GM23338 (cell line): Measurements from ENCODE around the gene PKHD1. TPM values are rescaled to one million over a fixed set of nuclear protein-coding genes. Genes with fewer than 3 reads are reported as not detected.

Experiments
- ATAC-seq: fragments of 200-7000 bp; cut with Tn5 transposase; 3 replicates; pipeline ENCODE4 v1.9.1; 2020
- DNase-seq: peaks from one replicate; pipeline ENCODE4 v3.0.0-alpha.2; 2015; ENCODE audit warnings: low spot score
- H2AFZ ChIP-seq: fragments of 200-600 bp; sonication (generic); 2 replicates; pipeline ENCODE4 v1.8.0; 2016; ENCODE audit warnings: antibody characterized with exemption, mild to moderate bottlenecking, moderate library complexity
- H3F3A ChIP-seq: fragments of 200-600 bp; sonication (generic); replicated peaks from 2 replicates; pipeline ENCODE4 v1.8.0; 2017; ENCODE audit warnings: antibody characterized with exemption, mixed run types, low read depth
- H3K27ac ChIP-seq: fragments of 200-600 bp; sonication (generic); 2 replicates; pipeline ENCODE4 v1.6.1; 2016; ENCODE audit warnings: low read depth
- H3K27me3 ChIP-seq: fragments of 200-600 bp; sonication (generic); 2 replicates; pipeline ENCODE4 v1.8.0; 2016; ENCODE audit warnings: mild to moderate bottlenecking, mixed run types, moderate library complexity; ENCODE audit not compliant: insufficient read depth
- H3K36me3 ChIP-seq: fragments of 200-600 bp; sonication (generic); 2 replicates; pipeline ENCODE4 v1.8.0; 2016; ENCODE audit warnings: mild to moderate bottlenecking; ENCODE audit not compliant: insufficient read depth
- H3K4me1 ChIP-seq: fragments of 200-600 bp; sonication (generic); 2 replicates; pipeline ENCODE4 v1.8.0; 2016; ENCODE audit warnings: mild to moderate bottlenecking, moderate library complexity; ENCODE audit not compliant: insufficient read depth
- H3K4me2 ChIP-seq: fragments of 200-600 bp; sonication (generic); 2 replicates; pipeline ENCODE4 v1.7.1; 2017; ENCODE audit warnings: mixed run types
- H3K4me3 ChIP-seq: fragments of 200-600 bp; sonication (generic); 2 replicates; pipeline ENCODE4 v1.6.1; 2016; ENCODE audit warnings: mixed run types
- H3K79me2 ChIP-seq: fragments of 200-600 bp; sonication (generic); replicated peaks from 2 replicates; pipeline ENCODE4 v1.8.0; 2017; ENCODE audit warnings: mild to moderate bottlenecking; ENCODE audit not compliant: insufficient read depth
- H3K9me2 ChIP-seq: fragments of 200-600 bp; sonication (generic); 2 replicates; pipeline ENCODE4 v1.8.0; 2017; ENCODE audit not compliant: insufficient read depth
- H4K20me1 ChIP-seq: fragments of 200-600 bp; sonication (generic); replicated peaks from 2 replicates; pipeline ENCODE4 v1.8.0; 2017; ENCODE audit warnings: mild to moderate bottlenecking; ENCODE audit not compliant: insufficient read depth
- H3K27ac Mint-ChIP-seq: 2 replicates; pipeline ENCODE4 v1.8.0; 2020; ENCODE audit warnings: inconsistent platforms, mild to moderate bottlenecking, moderate library complexity, mixed read lengths
- H3K27me3 Mint-ChIP-seq: 3 replicates; pipeline ENCODE4 v1.8.0; 2022; ENCODE audit warnings: low read depth, mild to moderate bottlenecking, moderate library complexity, mixed read lengths, inconsistent platforms; ENCODE audit not compliant: insufficient read depth, poor library complexity
- H3K36me3 Mint-ChIP-seq: 3 replicates; pipeline ENCODE4 v1.8.0; 2021; ENCODE audit warnings: low read depth, mild to moderate bottlenecking, inconsistent platforms, moderate library complexity, mixed read lengths
- H3K4me1 Mint-ChIP-seq: 3 replicates; pipeline ENCODE4 v1.8.0; 2020; ENCODE audit warnings: mild to moderate bottlenecking, inconsistent platforms, mixed read lengths
- H3K4me3 Mint-ChIP-seq: 3 replicates; pipeline ENCODE4 v1.8.0; 2021; ENCODE audit warnings: moderate library complexity, mild to moderate bottlenecking, inconsistent platforms, mixed read lengths
- H3K9me3 Mint-ChIP-seq: 3 replicates; pipeline ENCODE4 v1.8.0; 2020; ENCODE audit warnings: moderate library complexity, mild to moderate bottlenecking, inconsistent platforms, mixed read lengths
- CREB1 ChIP-seq: fragments of 250-450 bp; sonication (Bioruptor Pico); IDR thresholded peaks from 2 replicates; pipeline ENCODE4 v1.5.0; 2020; ENCODE audit warnings: low read depth, mild to moderate bottlenecking, moderate library complexity
- EZH2 ChIP-seq: fragments of 200-600 bp; sonication (generic); IDR thresholded peaks from one replicate; pipeline ENCODE4 v1.8.0; 2017; ENCODE audit warnings: antibody characterized with exemption, mild to moderate bottlenecking, low read depth; ENCODE audit not compliant: unreplicated experiment
- EZH2phosphoT487 ChIP-seq: fragments of 200-600 bp; sonication (generic); IDR thresholded peaks from one replicate; pipeline ENCODE4 v1.8.1; 2018; ENCODE audit warnings: antibody characterized with exemption; ENCODE audit not compliant: unreplicated experiment
- JUNB ChIP-seq: IDR thresholded peaks from one replicate; pipeline ENCODE4 v1.6.1; 2016; ENCODE audit warnings: antibody characterized with exemption; ENCODE audit not compliant: unreplicated experiment
- NANOG ChIP-seq: IDR thresholded peaks from 2 replicates; pipeline ENCODE4 v1.6.1; 2016; ENCODE audit warnings: antibody characterized with exemption, borderline replicate concordance
- POLR2AphosphoS5 ChIP-seq: IDR thresholded peaks from 2 replicates; pipeline ENCODE4 v1.6.1; 2016; ENCODE audit warnings: antibody characterized with exemption, low read depth
- STAT1 ChIP-seq: IDR thresholded peaks from one replicate; pipeline ENCODE4 v1.6.1; 2016; ENCODE audit warnings: antibody characterized with exemption; ENCODE audit not compliant: unreplicated experiment
- ZNF114 ChIP-seq: fragments of 250-450 bp; sonication (Bioruptor Pico); IDR thresholded peaks from 2 replicates; pipeline ENCODE4 v1.5.0; 2020; ENCODE audit warnings: mild to moderate bottlenecking, moderate library complexity
- ZNF331 ChIP-seq: fragments of 250-450 bp; sonication (Bioruptor Pico); IDR thresholded peaks from 2 replicates; pipeline ENCODE4 v1.5.0; 2020; ENCODE audit warnings: low read depth, mild to moderate bottlenecking, moderate library complexity
- polyA plus RNA-seq: library from polyadenylated mRNA; unstranded; fragments of >200 nt; fragmentation: Nextera tagmentation; extraction: Ambion mirVana; gene quantifications from 2 replicates; pipeline ENCODE4 v1.2.1, GENCODE V29; 2016
- total RNA-seq: library from RNA; depleted of rRNA; stranded (reverse); fragments of >200 nt; shearing (Covaris generic); gene quantifications from 2 replicates; pipeline ENCODE4 v1.2.3, GENCODE V29; 2014
- TF ChIP-seq, protein P1 (sequence below), 2 experiments: fragments of 200-600 bp in 1 of 2; sonication (generic) in 1 of 2; conservative IDR thresholded peaks; 2 replicates each; pipeline versions ENCODE4 v1.5.1 to v1.6.1; 2016 to 2017; ENCODE audit warnings: antibody characterized with exemption in 2 of 2, low read depth in 2 of 2, mild to moderate bottlenecking in 2 of 2, moderate library complexity in 1 of 2
- TF ChIP-seq, protein P2 (sequence below): fragments of 250-450 bp; sonication (Bioruptor Pico); IDR thresholded peaks from 2 replicates; pipeline ENCODE4 v1.5.0; 2020; ENCODE audit warnings: mild to moderate bottlenecking, moderate library complexity
- TF ChIP-seq, protein P3 (sequence below): IDR thresholded peaks from 2 replicates; pipeline ENCODE4 v1.6.1; 2016; ENCODE audit warnings: antibody characterized with exemption
- TF ChIP-seq, protein P4 (sequence below): IDR thresholded peaks from one replicate; pipeline ENCODE4 v1.6.1; 2018; ENCODE audit warnings: antibody characterized with exemption; ENCODE audit not compliant: unreplicated experiment

The PKHD1 gene
- total and polyA plus RNA-seq, 2 experiments from 2014 or later = 0.03 to 0.07 TPM

DNA sequence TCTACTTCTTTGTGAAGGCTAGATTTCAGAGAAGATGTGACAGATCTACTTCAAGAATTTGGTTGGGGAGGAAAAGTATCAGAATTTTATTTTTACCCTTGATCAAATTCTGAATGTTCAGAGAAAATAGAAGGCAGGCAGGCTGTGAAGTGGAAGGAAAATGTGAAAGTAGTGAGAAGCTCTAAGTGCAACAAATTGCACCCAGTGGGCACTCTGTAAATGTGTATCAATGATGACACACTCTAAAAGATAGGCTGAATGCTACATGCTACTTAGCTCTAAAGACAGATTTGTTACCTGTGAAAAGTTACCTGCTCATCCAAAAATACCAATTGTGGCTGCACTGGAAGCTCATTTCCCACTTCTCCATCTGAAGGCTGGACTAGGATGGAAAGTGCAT, 438.6 kb downstream of the PKHD1 start:
- TF ChIP-seq, protein P1, sequence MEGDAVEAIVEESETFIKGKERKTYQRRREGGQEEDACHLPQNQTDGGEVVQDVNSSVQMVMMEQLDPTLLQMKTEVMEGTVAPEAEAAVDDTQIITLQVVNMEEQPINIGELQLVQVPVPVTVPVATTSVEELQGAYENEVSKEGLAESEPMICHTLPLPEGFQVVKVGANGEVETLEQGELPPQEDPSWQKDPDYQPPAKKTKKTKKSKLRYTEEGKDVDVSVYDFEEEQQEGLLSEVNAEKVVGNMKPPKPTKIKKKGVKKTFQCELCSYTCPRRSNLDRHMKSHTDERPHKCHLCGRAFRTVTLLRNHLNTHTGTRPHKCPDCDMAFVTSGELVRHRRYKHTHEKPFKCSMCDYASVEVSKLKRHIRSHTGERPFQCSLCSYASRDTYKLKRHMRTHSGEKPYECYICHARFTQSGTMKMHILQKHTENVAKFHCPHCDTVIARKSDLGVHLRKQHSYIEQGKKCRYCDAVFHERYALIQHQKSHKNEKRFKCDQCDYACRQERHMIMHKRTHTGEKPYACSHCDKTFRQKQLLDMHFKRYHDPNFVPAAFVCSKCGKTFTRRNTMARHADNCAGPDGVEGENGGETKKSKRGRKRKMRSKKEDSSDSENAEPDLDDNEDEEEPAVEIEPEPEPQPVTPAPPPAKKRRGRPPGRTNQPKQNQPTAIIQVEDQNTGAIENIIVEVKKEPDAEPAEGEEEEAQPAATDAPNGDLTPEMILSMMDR (conservative IDR thresholded peaks at IDR 0.05; ENCODE audit: low read depth in 2 of 2) = no peak
- TF ChIP-seq NANOG = no peak
- TF ChIP-seq, protein P2, sequence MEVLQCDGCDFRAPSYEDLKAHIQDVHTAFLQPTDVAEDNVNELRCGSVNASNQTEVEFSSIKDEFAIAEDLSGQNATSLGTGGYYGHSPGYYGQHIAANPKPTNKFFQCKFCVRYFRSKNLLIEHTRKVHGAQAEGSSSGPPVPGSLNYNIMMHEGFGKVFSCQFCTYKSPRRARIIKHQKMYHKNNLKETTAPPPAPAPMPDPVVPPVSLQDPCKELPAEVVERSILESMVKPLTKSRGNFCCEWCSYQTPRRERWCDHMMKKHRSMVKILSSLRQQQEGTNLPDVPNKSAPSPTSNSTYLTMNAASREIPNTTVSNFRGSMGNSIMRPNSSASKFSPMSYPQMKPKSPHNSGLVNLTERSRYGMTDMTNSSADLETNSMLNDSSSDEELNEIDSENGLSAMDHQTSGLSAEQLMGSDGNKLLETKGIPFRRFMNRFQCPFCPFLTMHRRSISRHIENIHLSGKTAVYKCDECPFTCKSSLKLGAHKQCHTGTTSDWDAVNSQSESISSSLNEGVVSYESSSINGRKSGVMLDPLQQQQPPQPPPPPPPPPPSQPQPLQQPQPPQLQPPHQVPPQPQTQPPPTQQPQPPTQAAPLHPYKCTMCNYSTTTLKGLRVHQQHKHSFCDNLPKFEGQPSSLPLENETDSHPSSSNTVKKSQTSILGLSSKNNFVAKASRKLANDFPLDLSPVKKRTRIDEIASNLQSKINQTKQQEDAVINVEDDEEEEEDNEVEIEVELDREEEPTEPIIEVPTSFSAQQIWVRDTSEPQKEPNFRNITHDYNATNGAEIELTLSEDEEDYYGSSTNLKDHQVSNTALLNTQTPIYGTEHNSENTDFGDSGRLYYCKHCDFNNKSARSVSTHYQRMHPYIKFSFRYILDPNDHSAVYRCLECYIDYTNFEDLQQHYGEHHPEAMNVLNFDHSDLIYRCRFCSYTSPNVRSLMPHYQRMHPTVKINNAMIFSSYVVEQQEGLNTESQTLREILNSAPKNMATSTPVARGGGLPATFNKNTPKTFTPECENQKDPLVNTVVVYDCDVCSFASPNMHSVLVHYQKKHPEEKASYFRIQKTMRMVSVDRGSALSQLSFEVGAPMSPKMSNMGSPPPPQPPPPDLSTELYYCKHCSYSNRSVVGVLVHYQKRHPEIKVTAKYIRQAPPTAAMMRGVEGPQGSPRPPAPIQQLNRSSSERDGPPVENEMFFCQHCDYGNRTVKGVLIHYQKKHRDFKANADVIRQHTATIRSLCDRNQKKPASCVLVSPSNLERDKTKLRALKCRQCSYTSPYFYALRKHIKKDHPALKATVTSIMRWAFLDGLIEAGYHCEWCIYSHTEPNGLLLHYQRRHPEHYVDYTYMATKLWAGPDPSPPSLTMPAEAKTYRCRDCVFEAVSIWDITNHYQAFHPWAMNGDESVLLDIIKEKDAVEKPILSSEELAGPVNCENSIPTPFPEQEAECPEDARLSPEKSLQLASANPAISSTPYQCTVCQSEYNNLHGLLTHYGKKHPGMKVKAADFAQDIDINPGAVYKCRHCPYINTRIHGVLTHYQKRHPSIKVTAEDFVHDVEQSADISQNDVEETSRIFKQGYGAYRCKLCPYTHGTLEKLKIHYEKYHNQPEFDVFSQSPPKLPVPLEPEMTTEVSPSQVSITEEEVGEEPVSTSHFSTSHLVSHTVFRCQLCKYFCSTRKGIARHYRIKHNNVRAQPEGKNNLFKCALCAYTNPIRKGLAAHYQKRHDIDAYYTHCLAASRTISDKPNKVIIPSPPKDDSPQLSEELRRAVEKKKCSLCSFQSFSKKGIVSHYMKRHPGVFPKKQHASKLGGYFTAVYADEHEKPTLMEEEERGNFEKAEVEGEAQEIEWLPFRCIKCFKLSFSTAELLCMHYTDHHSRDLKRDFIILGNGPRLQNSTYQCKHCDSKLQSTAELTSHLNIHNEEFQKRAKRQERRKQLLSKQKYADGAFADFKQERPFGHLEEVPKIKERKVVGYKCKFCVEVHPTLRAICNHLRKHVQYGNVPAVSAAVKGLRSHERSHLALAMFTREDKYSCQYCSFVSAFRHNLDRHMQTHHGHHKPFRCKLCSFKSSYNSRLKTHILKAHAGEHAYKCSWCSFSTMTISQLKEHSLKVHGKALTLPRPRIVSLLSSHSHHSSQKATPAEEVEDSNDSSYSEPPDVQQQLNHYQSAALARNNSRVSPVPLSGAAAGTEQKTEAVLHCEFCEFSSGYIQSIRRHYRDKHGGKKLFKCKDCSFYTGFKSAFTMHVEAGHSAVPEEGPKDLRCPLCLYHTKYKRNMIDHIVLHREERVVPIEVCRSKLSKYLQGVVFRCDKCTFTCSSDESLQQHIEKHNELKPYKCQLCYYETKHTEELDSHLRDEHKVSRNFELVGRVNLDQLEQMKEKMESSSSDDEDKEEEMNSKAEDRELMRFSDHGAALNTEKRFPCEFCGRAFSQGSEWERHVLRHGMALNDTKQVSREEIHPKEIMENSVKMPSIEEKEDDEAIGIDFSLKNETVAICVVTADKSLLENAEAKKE (CRISPR knock-in tag) = no peak
- TF ChIP-seq EZH2phosphoT487 = no peak
- no peak for TF ChIP-seq JUNB
- TF ChIP-seq ZNF331 (CRISPR knock-in tag) = no peak
- no peak for TF ChIP-seq ZNF114
- TF ChIP-seq, protein P3, sequence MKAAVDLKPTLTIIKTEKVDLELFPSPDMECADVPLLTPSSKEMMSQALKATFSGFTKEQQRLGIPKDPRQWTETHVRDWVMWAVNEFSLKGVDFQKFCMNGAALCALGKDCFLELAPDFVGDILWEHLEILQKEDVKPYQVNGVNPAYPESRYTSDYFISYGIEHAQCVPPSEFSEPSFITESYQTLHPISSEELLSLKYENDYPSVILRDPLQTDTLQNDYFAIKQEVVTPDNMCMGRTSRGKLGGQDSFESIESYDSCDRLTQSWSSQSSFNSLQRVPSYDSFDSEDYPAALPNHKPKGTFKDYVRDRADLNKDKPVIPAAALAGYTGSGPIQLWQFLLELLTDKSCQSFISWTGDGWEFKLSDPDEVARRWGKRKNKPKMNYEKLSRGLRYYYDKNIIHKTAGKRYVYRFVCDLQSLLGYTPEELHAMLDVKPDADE = no peak
- TF ChIP-seq POLR2AphosphoS5 = no peak
- TF ChIP-seq STAT1 = no peak
- TF ChIP-seq CREB1 (CRISPR knock-in tag) = no peak
- no peak for TF ChIP-seq EZH2
- TF ChIP-seq, protein P4, sequence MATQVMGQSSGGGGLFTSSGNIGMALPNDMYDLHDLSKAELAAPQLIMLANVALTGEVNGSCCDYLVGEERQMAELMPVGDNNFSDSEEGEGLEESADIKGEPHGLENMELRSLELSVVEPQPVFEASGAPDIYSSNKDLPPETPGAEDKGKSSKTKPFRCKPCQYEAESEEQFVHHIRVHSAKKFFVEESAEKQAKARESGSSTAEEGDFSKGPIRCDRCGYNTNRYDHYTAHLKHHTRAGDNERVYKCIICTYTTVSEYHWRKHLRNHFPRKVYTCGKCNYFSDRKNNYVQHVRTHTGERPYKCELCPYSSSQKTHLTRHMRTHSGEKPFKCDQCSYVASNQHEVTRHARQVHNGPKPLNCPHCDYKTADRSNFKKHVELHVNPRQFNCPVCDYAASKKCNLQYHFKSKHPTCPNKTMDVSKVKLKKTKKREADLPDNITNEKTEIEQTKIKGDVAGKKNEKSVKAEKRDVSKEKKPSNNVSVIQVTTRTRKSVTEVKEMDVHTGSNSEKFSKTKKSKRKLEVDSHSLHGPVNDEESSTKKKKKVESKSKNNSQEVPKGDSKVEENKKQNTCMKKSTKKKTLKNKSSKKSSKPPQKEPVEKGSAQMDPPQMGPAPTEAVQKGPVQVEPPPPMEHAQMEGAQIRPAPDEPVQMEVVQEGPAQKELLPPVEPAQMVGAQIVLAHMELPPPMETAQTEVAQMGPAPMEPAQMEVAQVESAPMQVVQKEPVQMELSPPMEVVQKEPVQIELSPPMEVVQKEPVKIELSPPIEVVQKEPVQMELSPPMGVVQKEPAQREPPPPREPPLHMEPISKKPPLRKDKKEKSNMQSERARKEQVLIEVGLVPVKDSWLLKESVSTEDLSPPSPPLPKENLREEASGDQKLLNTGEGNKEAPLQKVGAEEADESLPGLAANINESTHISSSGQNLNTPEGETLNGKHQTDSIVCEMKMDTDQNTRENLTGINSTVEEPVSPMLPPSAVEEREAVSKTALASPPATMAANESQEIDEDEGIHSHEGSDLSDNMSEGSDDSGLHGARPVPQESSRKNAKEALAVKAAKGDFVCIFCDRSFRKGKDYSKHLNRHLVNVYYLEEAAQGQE = no peak
- no peak overlapping the region for H2AFZ ChIP-seq
- no peaks in the 10 kb centered on the region for H3K36me3 Mint-ChIP-seq
- H3F3A ChIP-seq = no peaks in the 10 kb centered on the region
- ATAC-seq (no peak), DNase-seq (no peak)
- no peak overlapping the region for H3K4me3 Mint-ChIP-seq
- H3K4me2 ChIP-seq = no peak overlapping the region
- H3K4me1 ChIP-seq = no peaks in the 10 kb centered on the region
- no peaks in the 10 kb centered on the region for H3K9me3 Mint-ChIP-seq
- no peaks in the 10 kb centered on the region; the same call in 1 of the 2 replicates for H3K9me2 ChIP-seq
- no peaks in the 10 kb centered on the region for H3K79me2 ChIP-seq
- no peak overlapping the region for H3K27ac Mint-ChIP-seq
- no peak overlapping the region for H3K27ac ChIP-seq
- H3K27me3 Mint-ChIP-seq = peaks cover 2% of the 10 kb centered on the region
- no peaks in the 10 kb centered on the region for H3K36me3 ChIP-seq
- no peaks in the 10 kb centered on the region for H3K4me1 Mint-ChIP-seq
- no peaks in the 10 kb centered on the region for H4K20me1 ChIP-seq
- H3K4me3 ChIP-seq = no peak overlapping the region
- no peaks in the 10 kb centered on the region for H3K27me3 ChIP-seq
